GM10847 (cell line): ENCODE measurements around the gene AOPEP.

Experiments
- POLR2A ChIP-seq: IDR thresholded peaks from 2 replicates; pipeline ENCODE4 v1.6.1; 2011; ENCODE audit not compliant: insufficient read length; ENCODE audit errors: extremely low read depth

The AOPEP gene

DNA sequence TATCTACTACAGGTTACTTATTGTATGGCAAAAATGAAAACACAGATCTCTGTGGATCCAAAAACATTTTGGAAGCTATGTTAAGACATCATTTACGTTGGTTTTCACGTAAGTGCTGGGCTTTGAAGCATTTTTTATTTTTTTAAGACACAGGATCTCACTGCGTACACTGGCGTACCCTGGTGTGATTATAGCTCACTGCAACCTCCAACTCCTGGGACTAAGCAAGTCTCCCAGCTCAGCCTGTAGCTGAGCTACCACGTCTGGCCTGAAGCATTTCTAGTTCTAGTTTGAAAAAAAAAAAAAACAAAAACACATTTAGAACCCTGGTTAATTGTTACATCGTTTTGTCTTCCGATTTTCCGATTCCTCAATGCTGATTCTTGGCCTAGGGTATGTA is 131.3 kb downstream of the AOPEP start:
- no peak for TF ChIP-seq POLR2A

DNA sequence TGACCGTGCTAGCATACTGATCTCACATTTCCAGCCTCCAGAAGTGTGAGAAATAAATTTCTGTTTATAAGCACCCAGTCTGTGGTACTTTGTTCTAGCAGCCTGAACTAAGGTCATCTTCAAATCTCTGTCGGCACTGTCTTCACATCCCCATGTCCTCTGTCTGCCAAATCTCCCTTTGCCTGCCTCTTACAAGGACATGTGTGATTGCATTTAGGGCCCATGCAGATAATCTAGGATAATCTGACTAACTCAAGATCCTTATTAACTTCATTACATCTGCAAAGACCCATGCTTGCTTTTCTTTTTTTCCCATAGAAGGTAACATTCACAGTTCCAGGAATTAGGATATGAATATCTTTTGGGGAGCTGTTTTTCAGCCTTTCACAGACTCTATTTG is 132.7 kb downstream of the AOPEP start:
- no peak for TF ChIP-seq POLR2A

DNA sequence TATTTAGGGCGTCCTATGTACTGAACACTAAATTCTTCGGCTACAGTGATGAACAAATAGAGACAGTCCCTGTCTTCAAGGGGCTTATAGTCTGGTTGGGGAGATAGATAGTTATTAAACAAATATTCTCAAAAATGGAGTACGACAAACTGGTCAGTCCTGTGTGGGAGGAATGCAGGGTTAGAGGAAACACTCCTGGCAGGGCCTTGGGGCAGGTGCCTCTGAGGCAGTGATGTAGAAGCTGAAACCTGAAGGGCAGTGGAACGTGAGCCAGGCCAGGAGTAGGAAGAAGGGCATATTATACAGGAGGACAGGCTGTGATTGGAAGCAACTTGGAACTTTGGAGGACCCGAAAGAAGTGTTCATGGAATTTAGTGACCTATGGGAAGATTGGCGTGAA is 133.4 kb downstream of the AOPEP start:
- no peak for TF ChIP-seq POLR2A

DNA sequence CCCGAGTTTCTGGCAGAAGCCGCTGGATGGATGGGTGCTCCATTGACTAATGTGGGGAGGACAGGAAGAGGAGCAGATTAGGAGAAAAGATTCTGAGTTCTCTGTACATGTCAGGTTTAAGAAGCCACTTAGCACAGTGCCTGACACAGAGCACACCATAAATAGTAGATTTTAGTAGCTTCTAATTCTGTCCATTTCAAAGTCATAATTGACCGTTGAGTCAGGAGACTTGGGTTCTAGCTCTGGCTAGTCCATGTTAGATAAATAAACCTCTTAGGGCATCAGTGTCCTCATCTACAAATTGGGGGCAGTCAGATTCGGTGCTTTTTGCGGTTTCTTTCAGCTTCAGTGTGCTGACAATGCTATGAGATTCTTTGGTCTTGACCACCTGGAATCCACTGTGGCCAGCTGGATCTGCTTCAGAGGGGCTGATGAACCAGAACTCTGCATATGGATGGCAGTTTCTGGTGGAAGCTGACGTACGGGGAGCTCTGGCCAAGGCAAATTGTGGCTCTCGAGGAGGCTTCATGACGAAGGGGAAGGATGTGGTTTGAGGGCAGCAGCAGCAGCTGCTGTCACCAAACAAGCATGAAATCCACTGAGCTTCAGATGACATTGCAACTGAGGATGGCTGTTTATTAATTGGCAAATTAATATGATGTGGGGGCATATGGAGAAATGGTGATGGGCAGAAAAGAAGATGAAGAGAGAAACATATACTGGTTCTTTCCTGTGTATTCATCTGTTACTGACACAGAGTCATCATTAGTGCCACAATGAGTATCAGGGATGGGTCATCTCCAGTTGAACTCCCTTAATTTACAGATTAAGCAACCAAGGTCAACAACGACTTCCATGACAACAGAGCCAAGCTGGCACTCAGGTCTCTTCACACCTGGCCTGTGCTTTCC is 134.4 kb downstream of the AOPEP start:
- TF ChIP-seq POLR2A = no peak

DNA sequence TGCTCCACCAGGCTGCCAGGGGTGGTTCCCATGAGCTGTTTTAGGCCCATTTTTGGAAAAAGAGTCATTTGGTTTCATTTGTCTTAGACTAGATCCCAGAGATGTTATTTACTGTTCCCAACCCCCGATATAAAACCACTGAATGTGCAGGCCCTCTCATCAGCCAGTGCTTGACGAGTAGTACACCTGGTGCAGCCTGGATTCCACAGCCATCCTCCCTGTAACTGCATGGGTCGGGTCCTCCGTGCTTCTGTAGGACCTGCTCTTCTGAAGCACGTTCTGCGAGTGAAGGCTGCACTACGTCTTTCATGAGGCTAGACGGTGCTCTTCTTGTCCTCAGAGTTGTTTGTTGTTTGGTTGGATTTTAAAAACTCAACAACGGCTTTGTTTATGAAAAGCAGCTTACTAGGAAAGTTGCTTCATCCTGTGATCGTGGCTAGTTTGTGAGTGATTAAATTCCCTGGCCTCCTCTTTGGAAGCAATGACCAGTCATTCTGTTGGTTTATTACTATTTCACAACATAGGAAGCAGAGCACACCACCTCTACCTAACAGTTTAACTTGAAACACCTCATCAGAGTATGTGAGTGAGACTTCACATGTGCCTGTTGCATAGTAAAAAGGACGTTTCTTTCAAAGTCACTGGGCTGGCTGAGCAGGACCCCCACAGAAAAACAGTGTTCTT is 135.2 kb downstream of the AOPEP start:
- no peak for TF ChIP-seq POLR2A

DNA sequence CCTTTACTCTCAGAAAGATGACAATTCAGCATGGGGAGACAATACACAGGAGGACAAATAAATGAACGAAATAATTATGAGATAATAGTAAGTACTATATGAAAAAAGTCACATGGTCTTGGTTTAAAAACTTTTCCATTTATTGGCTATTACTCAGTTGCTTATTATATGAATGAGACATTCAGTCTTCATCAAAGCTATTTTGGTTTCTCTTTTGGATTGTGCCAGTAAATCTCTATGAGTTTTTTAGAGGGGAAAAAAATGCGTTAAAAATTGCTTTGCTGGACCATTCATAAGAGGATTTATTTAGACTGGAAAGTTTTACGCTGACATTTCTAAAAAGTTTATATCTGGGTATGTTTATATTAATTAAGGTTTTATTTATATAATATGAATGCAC is 137.7 kb downstream of the AOPEP start:
- no peak for TF ChIP-seq POLR2A

DNA sequence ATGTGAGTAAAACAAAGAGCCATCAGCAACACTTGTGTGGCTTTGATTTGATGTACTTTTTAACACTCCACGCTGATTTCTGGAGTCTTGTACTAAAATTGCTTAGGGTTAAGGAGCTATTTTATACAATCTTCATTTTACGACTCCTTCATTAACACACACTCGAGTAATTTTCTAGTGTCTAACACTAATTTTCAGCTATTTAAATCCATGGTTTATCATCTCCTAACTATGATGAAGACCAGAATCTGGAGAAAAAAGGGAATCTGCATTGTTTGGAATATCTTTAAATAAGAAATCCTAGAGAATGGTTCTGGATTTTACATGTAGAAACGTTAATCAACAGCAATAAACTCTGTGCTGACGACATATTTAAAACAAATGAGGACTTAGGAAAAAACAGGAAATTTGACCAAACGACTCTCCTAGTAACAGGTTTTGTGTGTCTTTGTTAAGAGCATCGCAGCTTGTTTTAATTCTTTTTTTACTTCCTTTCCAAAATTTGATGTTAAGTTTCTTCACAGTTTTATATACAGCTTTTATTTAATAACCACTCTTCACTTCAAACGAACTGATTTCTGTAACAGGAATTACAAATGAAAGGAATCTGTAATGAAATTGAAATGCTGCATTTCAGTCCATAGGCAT is 138.5 kb downstream of the AOPEP start:
- no peak for TF ChIP-seq POLR2A

DNA sequence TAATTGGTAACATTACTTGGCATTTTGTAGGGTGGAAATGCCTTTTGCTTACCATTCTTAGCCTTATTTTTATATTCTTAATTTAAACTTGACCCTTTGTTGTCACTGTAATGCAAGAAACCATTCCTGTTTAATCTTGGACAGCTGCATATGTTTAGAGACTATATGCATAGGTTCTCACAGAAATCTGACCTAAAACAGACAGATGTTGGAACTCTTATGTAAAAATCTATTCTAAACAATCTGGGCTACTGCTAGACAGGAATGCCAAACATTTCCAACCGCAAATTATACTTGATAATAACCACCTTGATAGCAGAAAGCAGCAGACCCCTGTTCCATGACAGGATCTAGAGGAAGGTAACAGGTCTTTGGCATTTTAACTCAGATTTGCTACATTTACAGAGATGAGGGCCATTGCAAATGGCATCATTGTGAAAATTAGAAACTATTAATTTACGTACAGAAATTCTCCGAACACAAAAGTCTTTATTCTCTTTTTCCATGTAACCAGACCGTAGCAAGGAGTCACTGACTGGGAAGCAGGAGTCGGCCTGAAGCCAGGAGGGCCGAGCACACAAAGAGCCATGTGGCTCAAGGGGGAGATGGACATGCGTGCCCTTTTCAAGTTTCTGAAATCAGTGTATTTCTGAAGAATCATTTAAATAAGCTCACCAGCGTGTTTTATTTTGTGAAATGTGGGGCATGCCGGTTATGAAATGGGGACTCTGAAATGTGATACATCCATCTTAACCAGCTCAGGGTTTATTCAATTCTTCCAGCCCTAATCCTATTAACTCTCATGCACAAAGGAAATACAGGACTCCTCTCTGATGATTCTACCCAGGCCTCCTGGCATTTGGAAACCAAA is 139.3 kb downstream of the AOPEP start:
- no peak for TF ChIP-seq POLR2A

DNA sequence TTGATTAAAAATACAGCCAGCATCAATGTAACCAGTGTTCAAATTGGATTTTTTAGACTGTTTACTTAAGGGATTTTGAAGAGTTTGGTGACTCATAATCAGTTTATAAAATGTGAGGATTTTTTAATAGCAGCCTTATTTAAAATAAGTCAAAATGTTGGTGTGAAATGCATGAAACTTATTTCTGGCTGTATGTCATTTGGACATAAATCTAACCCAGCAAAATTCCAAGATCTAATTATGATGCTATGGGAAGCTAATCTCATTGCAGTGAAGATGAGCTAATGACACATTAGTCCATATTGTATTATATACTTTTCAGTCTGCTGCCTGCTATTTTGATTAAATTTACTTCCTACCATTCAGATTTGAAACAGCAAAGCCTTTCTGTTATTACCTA is 140.3 kb downstream of the AOPEP start:
- no peak for TF ChIP-seq POLR2A

DNA sequence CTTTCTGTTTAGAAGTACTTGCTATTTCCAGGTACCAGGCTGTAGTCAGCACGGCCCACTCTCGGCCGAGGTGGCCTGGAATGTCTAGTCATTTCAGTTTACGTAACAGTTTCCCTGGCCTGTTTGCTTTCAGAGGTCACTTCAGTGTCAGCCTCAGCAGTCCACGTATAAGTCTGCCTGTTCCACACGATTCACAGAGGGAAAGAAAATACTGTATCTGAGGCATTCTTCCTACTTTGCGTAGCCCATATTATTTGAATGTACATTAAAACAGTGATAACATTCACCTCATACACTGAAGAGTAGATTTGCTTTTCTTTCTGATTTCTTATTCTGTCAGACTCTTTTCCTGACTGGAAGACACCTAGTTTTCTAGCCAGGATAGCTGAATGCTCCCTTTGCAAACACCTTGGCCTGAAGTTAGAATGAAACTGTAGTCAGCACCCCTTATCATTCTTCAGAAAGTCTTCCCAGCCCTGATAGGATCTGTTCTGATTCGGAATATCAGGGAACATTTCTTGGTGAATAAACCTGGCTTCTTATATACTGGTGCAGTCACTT is 140.9 kb downstream of the AOPEP start:
- TF ChIP-seq POLR2A = no peak

DNA sequence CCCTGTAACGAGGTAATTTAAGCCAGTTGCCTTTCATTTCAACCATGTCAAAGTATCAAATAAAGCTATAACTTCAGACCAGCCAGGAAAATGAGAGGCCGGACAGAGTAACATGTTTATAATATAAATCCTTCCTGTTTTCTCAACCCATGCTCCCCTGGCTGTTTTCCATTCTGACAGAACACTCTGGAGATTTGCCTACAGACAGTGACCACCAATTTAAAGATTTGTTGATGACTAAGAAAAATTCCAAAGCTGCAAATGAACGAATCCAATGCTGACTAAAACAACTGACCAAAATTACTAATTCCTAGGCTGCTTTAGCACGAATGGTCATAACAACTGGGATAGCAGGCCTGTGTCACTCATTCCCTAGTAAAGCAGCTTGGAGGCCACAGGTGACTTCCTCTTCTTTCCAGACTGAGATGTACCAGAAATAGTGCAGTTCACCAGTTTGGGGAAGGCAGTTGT is 141.4 kb downstream of the AOPEP start:
- TF ChIP-seq POLR2A = no peak

DNA sequence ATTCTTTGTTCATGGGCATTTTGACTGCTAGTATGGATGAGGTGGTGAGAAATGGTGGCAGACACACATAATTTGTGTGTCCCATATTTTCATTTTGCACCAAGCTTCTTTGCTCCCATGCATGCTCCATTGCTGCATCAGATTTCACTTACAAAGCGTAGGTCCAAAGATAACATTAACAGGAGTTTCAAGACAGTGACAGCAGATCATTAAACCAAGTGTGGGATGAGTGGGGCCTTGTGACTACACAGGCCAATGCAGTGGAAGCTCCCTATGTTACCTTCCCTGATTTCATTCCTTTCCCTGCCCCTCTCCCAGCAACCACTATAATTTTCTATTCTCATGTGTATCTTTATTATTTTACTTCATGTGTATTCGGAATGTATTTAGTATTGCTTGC is 142.0 kb downstream of the AOPEP start:
- no peak for TF ChIP-seq POLR2A

DNA sequence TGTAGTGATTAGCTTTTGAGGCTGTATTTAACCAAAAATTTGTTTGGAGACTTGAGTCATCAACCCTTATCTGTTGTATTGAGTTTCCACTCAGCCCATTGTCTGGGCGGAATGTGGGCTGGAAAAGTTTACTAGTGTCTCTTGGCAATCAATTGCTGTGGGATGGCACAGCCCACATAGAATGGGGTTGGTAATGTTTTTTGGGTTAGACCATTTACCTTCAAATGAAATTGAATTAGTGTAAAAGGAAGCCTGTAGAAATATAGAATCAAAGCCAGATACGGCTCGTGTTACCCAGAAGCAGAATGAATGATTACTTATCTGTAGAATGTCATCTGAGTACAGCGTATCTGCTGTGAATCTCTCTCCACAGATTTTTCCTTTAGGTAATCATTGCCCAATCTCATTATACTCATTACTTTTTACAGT is 142.9 kb downstream of the AOPEP start:
- no peak for TF ChIP-seq POLR2A

DNA sequence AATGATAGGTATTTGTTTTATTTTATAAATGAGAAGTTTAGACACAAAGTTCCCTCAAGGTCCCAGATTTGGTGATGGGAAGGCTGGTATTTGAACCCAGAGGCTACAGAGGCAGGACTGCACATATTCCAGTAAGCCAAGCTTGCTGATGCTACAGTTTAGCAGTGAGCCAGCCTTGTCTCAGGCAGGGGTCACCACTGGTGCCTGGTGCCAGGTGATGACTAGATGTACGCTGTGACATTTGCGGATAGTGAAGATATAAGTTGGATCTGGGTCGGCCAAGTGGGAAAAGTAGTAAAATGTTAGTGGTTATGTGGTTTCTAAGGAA is 143.9 kb downstream of the AOPEP start:
- no peak for TF ChIP-seq POLR2A

DNA sequence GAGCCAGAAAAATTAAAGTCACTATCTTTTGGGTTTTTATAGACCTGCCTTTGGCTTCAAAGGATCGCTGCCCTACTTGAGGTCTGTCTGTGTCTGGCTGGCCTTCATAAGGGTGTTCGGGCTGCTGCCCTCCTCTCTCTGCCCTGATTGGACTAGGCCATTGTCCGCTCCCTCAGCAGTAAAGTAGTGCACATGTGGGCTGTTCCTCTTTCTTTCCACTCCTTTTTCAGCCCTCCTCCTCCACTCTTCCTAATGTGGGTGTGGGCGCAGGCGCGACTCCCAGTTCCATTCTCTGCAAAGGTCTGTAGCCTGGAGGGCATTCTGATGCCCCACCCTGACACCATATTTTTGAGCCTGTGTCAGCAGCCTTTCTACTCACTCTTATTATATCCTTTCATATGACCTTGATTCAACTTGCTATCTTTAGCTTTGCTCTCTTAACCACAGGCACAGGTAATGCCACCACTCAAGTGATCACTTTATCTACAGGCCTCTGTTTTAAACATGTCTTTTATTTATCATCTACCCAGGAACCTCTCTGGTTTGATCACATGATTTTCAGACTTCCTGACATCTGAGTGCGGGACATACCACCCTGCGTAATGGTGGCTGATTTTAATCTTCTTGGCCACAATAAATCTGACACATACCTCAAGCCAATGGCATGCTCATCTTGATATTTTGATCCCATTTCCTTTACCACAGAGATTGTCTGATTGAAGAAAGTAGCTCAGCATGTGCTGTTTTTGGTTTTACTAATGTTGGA is 144.5 kb downstream of the AOPEP start:
- no peak for TF ChIP-seq POLR2A
